Stomach (tissue), 9 donors: ENCODE measurements around the gene KCNK3. TPM values are rescaled to one million over a fixed set of nuclear protein-coding genes. Genes with fewer than 3 reads are reported as not detected.
"Not testable (repeated sequence)": the region's sequence is repeated elsewhere in the genome, so short reads cannot be mapped to it uniquely, and the experiment has no call there.

Experiments used
- DNase-seq, 2 donors: peaks; one replicate each; pipeline versions ENCODE4 v3.0.0 to v3.0.0-alpha.2; 2013 to 2019
- H3K27ac ChIP-seq, 5 donors: fragments of 200-600 bp in 4 of 5; sonication (generic) in 4 of 5; one replicate each; pipeline ENCODE4 v1.5.1; 2013 to 2019; ENCODE audit warnings: mild to moderate bottlenecking in 1 of 5, moderate library complexity in 1 of 5
- H3K27me3 ChIP-seq, 3 donors: fragments of 200-600 bp; sonication (generic); one replicate each; pipeline ENCODE4 v1.5.1; 2017 to 2019; ENCODE audit warnings: mixed run types in 1 of 3
- H3K36me3 ChIP-seq, 4 donors: fragments of 200-600 bp; sonication (generic); 1 replicate in 3 of 4; 2 replicates in 1 of 4; pipeline ENCODE4 v1.5.1; 2016 to 2019
- H3K4me1 ChIP-seq, 4 donors: fragments of 200-600 bp; sonication (generic); one replicate each; pipeline ENCODE4 v1.5.1; 2016 to 2019
- H3K4me3 ChIP-seq, 4 donors: fragments of 200-600 bp; sonication (generic) in 3 of 4; one replicate each; pipeline ENCODE4 v1.5.1; 2016 to 2019; ENCODE audit warnings: mild to moderate bottlenecking in 1 of 4
- H3K9me3 ChIP-seq, 4 donors: fragments of 200-600 bp; sonication (generic); one replicate each; pipeline ENCODE4 v1.5.1; 2016 to 2019
- EP300 ChIP-seq: sonication (generic); formaldehyde crosslinking; IDR thresholded peaks from one replicate; pipeline ENCODE4 v1.6.1; 2017; ENCODE audit warnings: antibody characterized with exemption
- POLR2A ChIP-seq, 4 donors: fragments of 450-650 bp; IDR thresholded peaks; one replicate each; pipeline ENCODE4 v1.6.1; 2016; ENCODE audit warnings: antibody characterized with exemption in 4 of 4, control low read depth in 2 of 4, mild to moderate bottlenecking in 1 of 4, moderate library complexity in 1 of 4
- POLR2AphosphoS5 ChIP-seq, 3 donors: sonication (generic); formaldehyde crosslinking; IDR thresholded peaks; one replicate each; pipeline ENCODE4 v1.6.1; 2016; ENCODE audit warnings: antibody characterized with exemption in 3 of 3
- WGBS, 5 donors: extraction: QIAGEN DNeasy Blood & Tissue Kit in 3 of 5; methylation state at CpG; one replicate each; pipeline versions ENCODE4 v1.1.5 to v1.1.7; 2013 to 2018; 5-methylcytosine and 5-hydroxymethylcytosine counted together
- intact Hi-C: fragments of 100-400 bp; cut with DNase I; formaldehyde crosslinking; loops from one replicate; pipeline ENCODE4 v1.15.1; 2023; ENCODE audit warnings: low total_unique reads
- polyA plus RNA-seq, 3 donors: library from polyadenylated mRNA; stranded (reverse); fragments of 200-250 nt; gene quantifications; one replicate each; pipeline ENCODE4 v1.2.3, GENCODE V29; 2013
- total RNA-seq, 5 donors: library from RNA; depleted of rRNA; stranded (reverse); fragments of >200 nt; gene quantifications; one replicate each; pipeline versions ENCODE4 v1.1.0 to v1.2.3, GENCODE V29; 2014 to 2016
- TF ChIP-seq, protein P1 (sequence below), 7 experiments: fragments of 450-650 bp in 4 of 7; fragments of 200-600 bp in 3 of 7; sonication (generic) in 3 of 7; IDR thresholded peaks; one replicate each; pipeline ENCODE4 v1.5.1; 2016 to 2019; ENCODE audit warnings: antibody characterized with exemption in 7 of 7, control low read depth in 2 of 7, mild to moderate bottlenecking in 1 of 7
- donor health status: healthy with polysubstance abuse.
- donor health status: Bipolar disorder and iron deficiency.
- donor health status: healthy.

Gene KCNK3
- total and polyA plus RNA-seq, 8 donors = 0.62 to 22.8 (median 1.9) TPM

DNA sequence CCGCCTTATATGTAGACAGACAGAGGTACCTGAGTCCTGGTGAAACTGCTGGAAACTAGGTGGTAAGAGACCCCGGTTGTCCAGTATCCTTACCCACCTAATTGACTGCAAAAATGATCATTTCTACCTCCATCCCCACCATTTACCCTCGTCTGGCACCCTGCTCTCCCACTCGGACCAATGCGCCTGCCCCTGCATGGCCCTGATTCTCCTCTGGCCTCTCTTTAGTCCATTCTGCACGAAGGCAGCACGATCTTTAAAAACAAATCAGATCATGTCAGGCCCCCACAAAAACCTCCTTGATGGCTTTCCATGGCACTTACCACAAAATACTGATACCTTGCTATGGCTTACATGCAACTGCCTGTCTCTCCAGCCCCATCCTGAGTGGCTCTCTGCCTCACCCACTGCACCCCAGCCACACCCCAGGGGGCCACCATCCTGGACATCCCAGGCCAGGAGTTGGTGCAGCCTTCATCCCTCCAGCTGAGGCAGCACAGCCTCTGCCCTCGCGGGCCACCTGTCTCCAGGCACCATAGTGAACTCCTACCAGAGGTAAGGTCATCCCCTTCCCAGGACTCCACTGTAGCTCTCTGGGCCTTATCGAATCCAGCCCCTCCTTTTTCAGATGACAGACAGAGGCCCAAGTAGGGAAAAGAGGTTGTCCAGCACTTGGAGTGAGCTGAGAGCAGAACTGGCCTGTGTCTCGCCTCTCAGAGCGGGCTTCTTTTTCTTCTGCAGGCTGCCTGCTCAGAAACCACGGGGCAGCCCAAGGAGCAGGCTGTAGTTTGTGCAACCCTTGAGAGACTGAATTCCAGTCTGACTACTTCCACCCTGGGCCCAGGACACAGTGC is 39.1 kb upstream of the KCNK3 start:
- Histone ChIP-seq H3K36me3 (no peaks in the 10 kb centered on the region), H3K4me1 (peaks cover 0 to 13% (median 3%) of the 10 kb centered on the region in 4 donors), H3K9me3 (no peaks in the 10 kb centered on the region), H3K4me3 (no peak overlapping the region), H3K27ac (peak overlapping the region in 3 of 5 donors; percentile 50 to 68 (median 55)), H3K27me3 (peaks cover 0 to 6% (median 0%) of the 10 kb centered on the region in 3 donors)
- intact Hi-C loops = no loop called here
- TF ChIP-seq POLR2AphosphoS5 (IDR thresholded peaks at IDR 0.05) = no peak
- TF ChIP-seq EP300 = no peak
- TF ChIP-seq, protein P1, sequence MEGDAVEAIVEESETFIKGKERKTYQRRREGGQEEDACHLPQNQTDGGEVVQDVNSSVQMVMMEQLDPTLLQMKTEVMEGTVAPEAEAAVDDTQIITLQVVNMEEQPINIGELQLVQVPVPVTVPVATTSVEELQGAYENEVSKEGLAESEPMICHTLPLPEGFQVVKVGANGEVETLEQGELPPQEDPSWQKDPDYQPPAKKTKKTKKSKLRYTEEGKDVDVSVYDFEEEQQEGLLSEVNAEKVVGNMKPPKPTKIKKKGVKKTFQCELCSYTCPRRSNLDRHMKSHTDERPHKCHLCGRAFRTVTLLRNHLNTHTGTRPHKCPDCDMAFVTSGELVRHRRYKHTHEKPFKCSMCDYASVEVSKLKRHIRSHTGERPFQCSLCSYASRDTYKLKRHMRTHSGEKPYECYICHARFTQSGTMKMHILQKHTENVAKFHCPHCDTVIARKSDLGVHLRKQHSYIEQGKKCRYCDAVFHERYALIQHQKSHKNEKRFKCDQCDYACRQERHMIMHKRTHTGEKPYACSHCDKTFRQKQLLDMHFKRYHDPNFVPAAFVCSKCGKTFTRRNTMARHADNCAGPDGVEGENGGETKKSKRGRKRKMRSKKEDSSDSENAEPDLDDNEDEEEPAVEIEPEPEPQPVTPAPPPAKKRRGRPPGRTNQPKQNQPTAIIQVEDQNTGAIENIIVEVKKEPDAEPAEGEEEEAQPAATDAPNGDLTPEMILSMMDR (IDR thresholded peaks at IDR 0.05) = no peak
- TF ChIP-seq POLR2A (IDR thresholded peaks at IDR 0.05) = no peak
- WGBS, 5 donors = 74 to 88% (median 80%) methylated on average over 9 to 13 of the region's 13 CpGs
- DNase-seq = peak in 1 of 2 donors; percentile 10

DNA sequence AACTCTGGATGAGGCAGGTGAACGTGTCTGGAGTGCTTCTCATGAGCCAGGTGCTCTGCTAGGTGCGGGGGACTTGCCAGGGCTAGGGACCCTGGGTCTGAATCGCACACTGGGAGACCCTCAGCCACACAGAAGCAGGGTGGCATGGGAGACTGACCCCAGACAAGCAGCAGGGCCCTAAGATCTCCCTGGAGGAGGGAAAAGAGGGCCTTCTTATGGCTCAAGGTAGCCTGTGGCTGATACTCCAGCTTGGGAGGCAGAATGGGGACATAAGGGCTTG is 38.5 kb upstream of the KCNK3 start:
- no peaks in the 10 kb centered on the region for H3K36me3 ChIP-seq
- peak in 1 of 2 donors; percentile 4 for DNase-seq
- H3K4me1 ChIP-seq = peaks cover 0 to 12% (median 3%) of the 10 kb centered on the region in 4 donors
- no peak overlapping the region for H3K4me3 ChIP-seq
- no peaks in the 10 kb centered on the region for H3K9me3 ChIP-seq
- H3K27ac ChIP-seq = no peak overlapping the region
- 58 to 91% (median 74%) methylated on average over 3 of the region's 3 CpGs for WGBS, 5 donors
- intact Hi-C loops = no loop called here
- peaks cover 0 to 11% (median 0%) of the 10 kb centered on the region in 3 donors for H3K27me3 ChIP-seq
- TF ChIP-seq POLR2AphosphoS5 (IDR thresholded peaks at IDR 0.05) = no peak
- no peak for TF ChIP-seq EP300
- no peak for TF ChIP-seq POLR2A (IDR thresholded peaks at IDR 0.05)
- TF ChIP-seq, protein P1 (IDR thresholded peaks at IDR 0.05) = no peak

DNA sequence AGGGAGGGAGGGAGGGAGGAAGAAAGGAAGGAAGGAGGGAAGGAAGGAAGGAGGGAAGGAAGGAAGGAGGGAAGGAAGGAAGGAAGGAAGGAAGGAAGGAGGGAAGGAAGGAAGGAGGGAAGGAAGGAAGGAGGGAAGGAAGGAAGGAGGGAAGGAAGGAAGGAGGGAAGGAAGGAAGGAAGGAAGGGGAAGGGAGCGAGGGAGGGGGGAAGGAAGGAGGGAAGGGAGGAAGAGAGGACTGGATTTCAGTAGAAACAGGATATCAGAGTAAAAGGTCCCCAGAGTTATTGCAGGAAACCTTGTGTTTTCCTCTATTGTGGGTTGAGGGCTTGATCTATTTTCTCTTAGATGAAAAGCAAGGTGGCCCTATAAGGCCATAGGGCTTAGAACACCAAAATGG is 37.4 kb upstream of the KCNK3 start:
- WGBS, 5 donors = 57 to 80% (median 75%) methylated on average over 1 of the region's 1 CpG
- H3K9me3 ChIP-seq = not testable (repeated sequence)

DNA sequence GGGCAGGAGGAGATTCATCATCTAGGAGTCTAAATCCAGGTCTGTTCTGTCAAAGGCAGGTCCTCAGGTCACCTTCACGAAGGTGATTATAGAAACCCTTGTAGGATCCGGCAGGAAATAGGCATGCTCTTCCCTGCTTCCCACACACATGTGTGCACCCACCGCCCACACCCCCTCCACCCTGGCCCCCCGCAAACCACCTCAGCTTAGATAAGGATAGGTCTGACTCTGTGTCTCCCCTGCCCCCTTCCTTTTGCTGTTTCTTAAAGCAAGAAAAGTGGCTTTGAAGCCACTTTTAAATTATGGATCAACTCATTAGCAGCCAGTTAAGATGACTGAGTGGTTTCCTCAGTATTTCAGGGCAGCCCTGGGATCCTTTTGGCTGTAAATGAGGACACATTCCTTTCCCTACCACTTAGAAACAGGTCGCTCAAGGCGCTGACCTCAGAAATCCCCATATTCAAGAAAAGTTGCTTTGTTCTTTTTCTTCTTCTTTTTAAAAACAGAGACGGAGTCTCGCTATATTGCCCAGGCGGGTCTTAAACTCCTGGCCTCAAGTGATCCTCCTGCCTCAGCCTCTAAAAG is 36.8 kb upstream of the KCNK3 start:
- no peaks in the 10 kb centered on the region for H3K36me3 ChIP-seq
- TF ChIP-seq POLR2A (IDR thresholded peaks at IDR 0.05) (no peak), EP300 (no peak), POLR2AphosphoS5 (IDR thresholded peaks at IDR 0.05) (no peak)
- TF ChIP-seq, protein P1 (IDR thresholded peaks at IDR 0.05) = no peak
- peaks cover 0 to 10% (median 8%) of the 10 kb centered on the region in 4 donors for H3K9me3 ChIP-seq
- 82 to 90% (median 87%) methylated on average over 9 of the region's 9 CpGs for WGBS, 5 donors
- H3K4me1 ChIP-seq = peaks cover 0 to 8% (median 3%) of the 10 kb centered on the region in 4 donors
- no peak for DNase-seq
- peaks cover 0 to 12% (median 0%) of the 10 kb centered on the region in 3 donors for H3K27me3 ChIP-seq
- no peak overlapping the region for H3K4me3 ChIP-seq
- intact Hi-C loops = no loop called here
- no peak overlapping the region for H3K27ac ChIP-seq

More for the DNA sequence above, 37.4 kb upstream of the KCNK3 start:
- H3K27ac ChIP-seq, DNase-seq, intact Hi-C loops, H3K4me3 ChIP-seq, H3K36me3 ChIP-seq, H3K4me1 ChIP-seq: not testable (repeated sequence)
- H3K27me3 ChIP-seq = peaks cover 0 to 12% (median 0%) of the 10 kb centered on the region in 3 donors
